Measurements from ENCODE around the gene HTR4.

The HTR4 gene

DNA sequence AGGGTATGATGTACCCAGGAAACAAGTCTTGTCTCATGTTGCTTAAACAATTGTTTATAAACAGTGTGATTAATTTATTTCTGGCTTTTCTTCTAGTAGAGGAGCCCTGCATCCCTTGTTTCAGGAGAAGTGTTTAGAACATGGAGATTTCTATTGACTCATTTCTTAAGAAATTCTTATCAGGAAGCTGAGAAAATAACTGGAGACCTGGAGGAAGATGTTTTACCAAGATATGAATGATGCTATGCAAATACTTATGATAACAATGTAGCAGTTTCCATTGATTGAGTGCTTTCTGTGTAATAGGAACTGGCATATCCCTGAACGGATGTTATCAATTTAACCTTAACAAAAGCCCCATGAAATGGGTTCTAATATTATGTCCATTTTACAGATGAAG lies 162.0 kb downstream of the HTR4 start:
- Histone ChIP-seq H3K9me3 (ENCODE audit: control insufficient read depth, low read length) (no peaks in the 10 kb centered on the region), H2AFZ (no peak overlapping the region), H3K4me3 (ENCODE audit: low read depth, low read length) (no peak overlapping the region), H3K9ac (no peak overlapping the region), H3K4me2 (ENCODE audit: low read length) (no peak overlapping the region), H3K79me2 (no peaks in the 10 kb centered on the region), H3K27me3 (ENCODE audit: control insufficient read depth, insufficient read depth, low read length) (no peaks in the 10 kb centered on the region), H3K4me1 (no peaks in the 10 kb centered on the region), H3K27ac (no peak overlapping the region), H3K36me3 (ENCODE audit: control insufficient read depth, insufficient read depth, low read length) (no peaks in the 10 kb centered on the region)
- TF ChIP-seq, protein P1, sequence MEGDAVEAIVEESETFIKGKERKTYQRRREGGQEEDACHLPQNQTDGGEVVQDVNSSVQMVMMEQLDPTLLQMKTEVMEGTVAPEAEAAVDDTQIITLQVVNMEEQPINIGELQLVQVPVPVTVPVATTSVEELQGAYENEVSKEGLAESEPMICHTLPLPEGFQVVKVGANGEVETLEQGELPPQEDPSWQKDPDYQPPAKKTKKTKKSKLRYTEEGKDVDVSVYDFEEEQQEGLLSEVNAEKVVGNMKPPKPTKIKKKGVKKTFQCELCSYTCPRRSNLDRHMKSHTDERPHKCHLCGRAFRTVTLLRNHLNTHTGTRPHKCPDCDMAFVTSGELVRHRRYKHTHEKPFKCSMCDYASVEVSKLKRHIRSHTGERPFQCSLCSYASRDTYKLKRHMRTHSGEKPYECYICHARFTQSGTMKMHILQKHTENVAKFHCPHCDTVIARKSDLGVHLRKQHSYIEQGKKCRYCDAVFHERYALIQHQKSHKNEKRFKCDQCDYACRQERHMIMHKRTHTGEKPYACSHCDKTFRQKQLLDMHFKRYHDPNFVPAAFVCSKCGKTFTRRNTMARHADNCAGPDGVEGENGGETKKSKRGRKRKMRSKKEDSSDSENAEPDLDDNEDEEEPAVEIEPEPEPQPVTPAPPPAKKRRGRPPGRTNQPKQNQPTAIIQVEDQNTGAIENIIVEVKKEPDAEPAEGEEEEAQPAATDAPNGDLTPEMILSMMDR (IDR thresholded peaks at IDR 0.05): no peak

- Histone ChIP-seq H3K27me3 (ENCODE audit: control insufficient read depth, insufficient read depth, low read length) (no peaks in the 10 kb centered on the region), H3K9ac (no peak overlapping the region), H3K4me3 (ENCODE audit: low read depth, low read length) (no peak overlapping the region), H3K36me3 (ENCODE audit: control insufficient read depth, insufficient read depth, low read length) (no peaks in the 10 kb centered on the region), H3K4me1 (no peaks in the 10 kb centered on the region), H3K79me2 (no peaks in the 10 kb centered on the region), H2AFZ (no peak overlapping the region), H3K27ac (no peak overlapping the region), H3K4me2 (ENCODE audit: low read length) (no peak overlapping the region), H3K9me3 (ENCODE audit: control insufficient read depth, low read length) (no peaks in the 10 kb centered on the region)
- TF ChIP-seq, protein P1 (IDR thresholded peaks at IDR 0.05): no peak
Observed at GRCh38 chr5:148491793-148492184, 162.5 kb downstream of the HTR4 start.

GRCh38 chr5:148491015-148491792 lies 163.1 kb downstream of the HTR4 start:
- Histone ChIP-seq H2AFZ (no peak overlapping the region), H3K79me2 (no peaks in the 10 kb centered on the region), H3K27ac (no peak overlapping the region), H3K9me3 (ENCODE audit: control insufficient read depth, low read length) (no peaks in the 10 kb centered on the region), H3K9ac (no peak overlapping the region), H3K4me2 (ENCODE audit: low read length) (no peak overlapping the region), H3K4me3 (ENCODE audit: low read depth, low read length) (no peak overlapping the region), H3K4me1 (no peaks in the 10 kb centered on the region), H3K27me3 (ENCODE audit: control insufficient read depth, insufficient read depth, low read length) (no peaks in the 10 kb centered on the region), H3K36me3 (ENCODE audit: control insufficient read depth, insufficient read depth, low read length) (no peaks in the 10 kb centered on the region)
- TF ChIP-seq, protein P1 (IDR thresholded peaks at IDR 0.05): no peak

- Histone ChIP-seq H3K27me3 (ENCODE audit: control insufficient read depth, insufficient read depth, low read length) (no peaks in the 10 kb centered on the region), H3K9me3 (ENCODE audit: control insufficient read depth, low read length) (no peaks in the 10 kb centered on the region), H3K4me3 (ENCODE audit: low read depth, low read length) (no peak overlapping the region), H3K27ac (no peak overlapping the region), H3K4me2 (ENCODE audit: low read length) (no peak overlapping the region), H3K9ac (no peak overlapping the region), H3K36me3 (ENCODE audit: control insufficient read depth, insufficient read depth, low read length) (no peaks in the 10 kb centered on the region), H3K4me1 (no peaks in the 10 kb centered on the region), H3K79me2 (no peaks in the 10 kb centered on the region), H2AFZ (no peak overlapping the region)
- TF ChIP-seq, protein P1 (IDR thresholded peaks at IDR 0.05): no peak
Observed at GRCh38 chr5:148488757-148489156, 165.6 kb downstream of the HTR4 start.

DNA sequence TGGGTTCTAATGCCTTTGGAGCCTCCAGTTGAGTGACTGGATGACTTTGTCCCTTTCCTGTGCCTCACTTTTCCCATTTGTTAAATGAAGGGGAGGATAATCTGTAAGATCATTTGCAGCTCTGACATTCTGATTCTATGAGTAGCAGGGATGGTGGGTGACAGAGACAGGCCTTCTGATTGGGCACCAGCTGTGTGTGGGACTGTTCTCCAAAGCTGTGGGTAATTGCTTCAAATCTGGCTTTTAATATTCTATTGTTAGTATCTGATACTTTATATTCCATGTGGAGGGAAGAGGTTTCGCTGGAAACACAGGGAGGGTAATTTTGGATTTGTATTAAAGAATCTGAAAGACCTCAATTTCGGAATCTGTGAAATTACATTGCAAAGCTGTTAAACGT lies 167.9 kb downstream of the HTR4 start:
- no peak overlapping the region for H3K9ac ChIP-seq
- no peaks in the 10 kb centered on the region for H3K36me3 ChIP-seq (ENCODE audit: control insufficient read depth, insufficient read depth, low read length)
- TF ChIP-seq, protein P1 (IDR thresholded peaks at IDR 0.05): no peak
- no peaks in the 10 kb centered on the region for H3K27me3 ChIP-seq (ENCODE audit: control insufficient read depth, insufficient read depth, low read length)
- H3K79me2 ChIP-seq: no peaks in the 10 kb centered on the region
- H3K4me1 ChIP-seq: no peaks in the 10 kb centered on the region
- H3K4me3 ChIP-seq (ENCODE audit: low read depth, low read length): no peak overlapping the region
- H3K4me2 ChIP-seq (ENCODE audit: low read length): no peak overlapping the region
- H3K9me3 ChIP-seq (ENCODE audit: control insufficient read depth, low read length): no peaks in the 10 kb centered on the region
- no peak overlapping the region for H2AFZ ChIP-seq
- no peak overlapping the region for H3K27ac ChIP-seq
